Dedifferentiated amniotic fluid mesenchymal stem cell (primary cell): ENCODE data around the gene STPG3.

ENCODE experiments used
- DNase-seq: peaks from one replicate; pipeline ENCODE4 v3.0.0-alpha.2; 2016; ENCODE audit errors: extremely low spot score

The STPG3 gene

DNA sequence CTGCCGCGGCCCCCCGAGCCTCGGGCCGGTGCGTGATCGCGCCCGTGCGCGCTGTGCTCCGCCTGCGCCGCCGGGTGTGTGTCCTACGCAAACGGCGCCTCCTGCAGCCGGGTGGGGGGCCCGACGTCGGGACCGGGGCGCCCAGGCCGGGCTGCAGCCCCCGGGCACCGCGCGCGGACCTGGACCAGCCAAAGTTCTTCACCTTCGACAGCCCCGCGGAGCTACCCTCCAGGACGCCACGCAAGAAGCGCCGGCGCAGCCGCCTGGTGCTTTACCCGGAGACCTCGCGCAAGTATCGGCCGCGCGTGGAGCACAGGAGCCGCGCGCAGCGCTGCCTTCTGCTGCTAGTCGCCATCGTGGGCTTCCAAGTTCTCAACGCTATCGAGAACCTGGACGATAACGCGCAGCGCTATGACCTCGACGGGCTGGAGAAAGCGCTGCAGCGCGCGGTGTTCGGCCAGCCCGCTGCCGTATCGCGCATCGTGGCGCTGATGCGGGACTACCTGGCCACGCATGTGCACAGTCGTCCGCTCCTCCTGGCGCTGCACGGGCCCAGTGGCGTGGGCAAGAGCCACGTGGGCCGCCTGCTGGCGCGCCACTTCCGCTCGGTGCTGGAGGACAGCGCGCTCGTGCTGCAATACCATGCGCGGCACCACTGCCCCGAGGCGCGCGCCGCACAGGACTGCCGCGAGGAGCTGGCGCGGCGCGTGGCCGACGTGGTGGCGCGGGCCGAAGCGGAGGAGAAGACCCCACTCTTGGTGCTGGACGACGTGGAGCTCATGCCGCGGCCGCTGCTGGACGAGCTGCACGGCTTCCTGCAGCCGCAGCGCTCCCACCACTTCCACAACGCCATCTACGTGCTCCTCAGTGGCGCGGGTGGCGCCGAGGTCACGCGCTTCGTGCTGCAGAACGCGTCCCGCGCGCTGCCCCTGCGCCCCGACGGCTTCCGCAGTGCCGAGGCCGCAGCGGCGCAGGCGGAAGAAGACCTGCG, 27.9 kb downstream of the STPG3 start:
- DNase-seq = no peak

DNA sequence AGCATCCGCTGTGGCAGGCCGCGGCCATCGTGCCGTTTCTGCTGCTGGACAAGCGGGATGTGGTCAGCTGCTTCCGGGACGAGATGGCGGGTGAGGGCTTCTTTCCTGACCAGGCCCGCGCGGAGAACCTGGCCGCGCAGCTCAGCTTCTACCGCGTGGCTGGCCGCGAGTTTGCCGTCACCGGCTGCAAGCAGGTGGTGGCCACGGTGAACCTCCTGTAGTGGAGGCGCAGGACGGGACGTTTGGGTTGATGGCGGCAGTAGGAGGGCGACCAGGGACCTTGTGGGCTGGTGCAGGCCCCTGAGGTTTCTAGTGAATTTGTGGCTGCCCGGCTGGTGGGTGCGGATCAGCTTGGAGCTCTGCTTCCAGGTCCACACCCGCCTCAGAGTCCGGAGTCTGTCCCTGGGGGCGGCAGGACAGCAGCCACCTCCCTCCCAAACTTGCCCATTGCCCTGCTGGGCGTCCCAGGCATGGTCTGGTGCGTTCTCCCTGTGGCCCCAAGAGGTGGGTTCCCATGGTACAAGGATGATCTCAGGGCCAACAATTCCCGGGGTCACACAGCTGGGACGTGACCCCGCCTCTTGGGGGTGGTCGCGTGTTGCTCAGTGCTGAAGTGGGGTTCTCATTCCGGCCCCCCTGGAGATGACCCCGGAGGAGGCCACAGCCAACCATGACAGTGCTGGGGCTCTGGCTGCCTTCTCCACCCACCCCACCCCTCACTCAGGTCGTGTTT, 28.8 kb downstream of the STPG3 start:
- no peak for DNase-seq

DNA sequence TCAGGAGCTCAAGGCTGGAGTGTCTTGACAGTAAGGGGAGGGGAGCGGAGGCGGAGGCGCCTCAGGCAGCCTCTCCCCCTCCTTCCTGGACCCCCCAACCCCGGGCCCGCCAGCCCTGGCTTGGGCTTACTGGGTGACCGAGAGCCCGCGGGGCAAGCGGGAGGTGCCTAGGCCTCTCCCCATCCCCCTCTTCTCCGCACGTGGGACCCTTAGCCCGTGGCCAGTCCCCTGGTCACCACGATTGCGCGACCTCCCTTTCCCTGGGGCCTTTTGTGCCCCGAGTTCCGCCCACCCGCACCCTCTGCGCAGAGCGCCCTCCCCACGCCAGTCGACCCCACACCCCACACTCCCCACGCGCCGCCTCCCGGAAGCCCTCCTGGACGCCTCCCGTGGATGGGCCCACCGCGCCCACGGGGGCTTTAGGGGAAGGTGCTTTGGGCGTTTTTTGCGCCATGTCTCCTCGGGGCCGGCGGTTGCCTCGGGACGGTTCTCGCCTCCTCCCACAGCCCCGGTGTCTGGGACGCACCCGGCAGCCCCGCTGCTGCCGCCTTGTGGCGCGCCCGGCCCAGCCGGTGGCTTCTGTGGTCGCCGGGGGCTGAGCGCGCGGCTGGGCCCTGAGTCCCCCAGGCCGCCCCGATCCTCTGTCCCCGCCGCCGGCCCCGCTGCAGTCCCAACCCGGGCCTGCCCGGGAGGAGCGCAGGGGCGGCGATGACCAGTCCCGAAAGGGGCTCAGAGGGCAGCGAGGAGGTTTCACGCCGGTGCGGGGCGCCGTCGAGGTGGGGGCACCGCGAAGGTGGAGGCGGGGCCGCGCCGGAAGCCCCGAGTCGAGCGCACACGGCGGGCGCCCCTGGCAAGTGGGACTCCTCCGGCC, 29.6 kb downstream of the STPG3 start:
- DNase-seq = no peak

DNA sequence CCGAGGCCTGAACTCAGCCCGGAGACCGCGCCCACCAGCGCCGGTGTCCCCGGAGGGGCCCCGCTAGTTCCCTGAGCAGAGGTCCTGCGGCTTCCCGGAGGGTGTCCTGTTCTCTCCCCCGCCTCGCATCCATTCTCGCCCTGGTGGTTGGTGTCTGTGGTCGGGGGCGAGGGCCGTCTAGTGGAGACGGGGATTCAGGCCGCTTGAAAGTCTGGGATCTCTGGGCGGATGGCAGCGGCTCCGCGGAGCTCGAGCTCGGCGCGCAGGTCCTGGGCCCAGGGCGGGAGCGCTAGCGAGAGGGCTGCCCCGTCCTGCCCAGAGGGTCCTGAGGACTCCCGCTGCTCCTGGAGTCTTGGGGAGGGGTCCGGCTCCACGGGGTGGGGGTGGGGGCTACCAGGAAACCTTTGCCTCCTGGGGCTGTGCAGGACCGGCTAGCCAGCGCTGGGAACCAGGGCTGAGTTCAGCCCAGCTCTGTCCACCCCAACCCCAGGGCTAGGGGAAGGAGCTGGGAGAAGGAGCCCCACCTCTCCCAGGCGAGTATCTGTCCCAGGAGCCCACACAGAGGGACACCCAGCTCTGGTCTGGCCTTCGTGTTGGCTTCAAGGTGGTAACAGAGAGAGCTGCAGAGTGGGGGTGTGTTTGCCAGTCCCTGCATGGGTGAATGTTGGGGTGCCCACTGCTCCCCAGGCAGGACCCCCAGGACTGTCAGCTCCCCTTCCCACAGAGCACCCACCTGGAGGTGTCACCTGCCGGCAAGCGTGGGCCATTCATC, 30.4 kb downstream of the STPG3 start:
- DNase-seq = no peak

DNA sequence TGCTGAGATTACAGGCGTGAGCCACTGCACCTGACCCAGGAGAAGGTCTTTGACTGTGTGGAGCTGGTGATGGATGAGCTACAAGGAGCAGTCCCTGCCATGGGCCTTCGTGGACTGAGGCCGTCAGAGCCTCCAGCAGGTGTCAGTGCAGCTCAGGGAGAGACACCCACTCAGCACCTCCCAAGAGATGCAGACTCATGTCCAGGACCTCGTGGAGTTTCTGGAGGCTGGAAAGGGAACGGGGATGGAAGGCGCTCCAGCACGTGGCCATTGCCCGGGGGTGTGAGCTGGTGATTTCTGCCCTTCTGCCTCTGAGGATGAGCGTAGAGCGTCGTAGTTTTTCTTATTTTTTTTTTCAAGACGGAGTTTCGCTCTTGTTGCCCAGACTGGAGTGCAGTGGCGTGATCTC, 35.9 kb downstream of the STPG3 start:
- DNase-seq = no peak

DNA sequence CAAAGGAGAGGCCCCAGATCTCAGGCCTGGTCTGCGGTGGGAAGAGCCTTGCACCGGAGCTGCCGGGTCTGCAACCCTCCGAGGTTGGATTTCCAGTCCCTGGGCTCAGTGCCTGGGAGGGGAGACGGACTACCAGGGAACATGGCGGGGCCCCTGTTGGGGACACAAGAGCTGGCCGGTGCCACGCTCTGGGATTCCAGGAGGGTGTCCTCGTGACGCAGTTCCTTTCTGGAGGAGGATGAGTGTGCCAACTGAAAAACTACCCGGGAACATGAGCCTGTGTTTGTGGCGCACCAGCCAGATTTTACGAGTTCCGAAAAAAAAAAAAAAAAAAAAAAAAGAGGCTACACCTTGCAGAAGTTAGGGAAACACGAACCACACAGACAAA, 42.0 kb downstream of the STPG3 start:
- DNase-seq = no peak

DNA sequence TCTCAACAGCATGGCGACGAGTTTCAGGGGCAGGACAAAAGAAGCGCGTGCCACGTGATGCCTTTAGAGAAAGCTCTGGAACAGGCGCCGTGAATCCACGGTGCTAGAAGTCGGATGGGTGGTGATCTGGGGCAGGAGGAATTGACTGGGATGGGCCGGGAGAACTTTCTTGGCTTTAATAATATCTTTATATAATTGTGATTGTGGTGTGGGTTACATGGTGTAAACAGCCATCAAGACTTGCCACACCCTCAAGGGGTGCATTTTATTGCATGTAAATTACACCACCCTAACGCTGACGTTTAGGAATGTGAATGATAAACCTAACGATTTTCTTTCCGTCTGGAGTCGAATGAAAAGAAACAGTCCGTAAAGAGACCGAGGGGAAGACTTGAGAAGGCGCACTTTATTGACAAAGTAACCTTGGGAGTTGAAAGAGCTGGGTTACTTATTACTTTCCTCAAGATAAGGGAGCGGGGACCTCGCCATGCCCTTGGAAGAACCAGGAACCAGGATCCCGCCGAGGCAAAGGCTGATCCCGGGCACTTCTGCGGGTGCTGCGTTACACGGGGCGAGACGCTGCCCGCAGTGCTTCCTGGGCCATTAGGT, 42.5 kb downstream of the STPG3 start:
- no peak for DNase-seq

DNA sequence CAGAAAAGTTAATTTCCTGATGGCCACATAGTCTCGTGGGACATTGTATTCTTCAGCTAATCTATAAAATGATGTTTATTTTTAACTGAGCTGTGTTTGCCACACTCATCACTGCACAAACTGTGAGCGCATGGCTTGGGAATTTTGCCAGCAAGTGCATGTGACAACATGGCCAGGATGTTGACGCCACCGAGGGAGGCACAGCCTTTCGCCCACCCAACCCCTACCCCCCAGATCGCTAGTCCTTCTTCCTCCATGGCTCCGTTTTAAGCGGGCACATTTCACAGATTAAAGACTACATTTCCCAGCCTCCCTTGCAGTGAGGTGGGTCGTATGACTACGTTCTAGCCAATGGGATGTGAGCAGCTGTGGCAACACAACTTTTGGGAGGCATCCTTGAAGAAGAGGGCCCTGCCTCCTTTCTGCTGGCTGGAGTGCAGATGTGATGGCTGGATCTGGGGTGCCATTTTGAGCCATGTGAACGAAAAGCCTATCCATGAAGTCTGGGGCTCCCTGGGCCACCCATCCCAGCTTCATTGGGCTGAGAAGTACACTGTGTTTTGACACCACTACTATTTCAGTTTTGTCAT, 43.1 kb downstream of the STPG3 start:
- no peak for DNase-seq

DNA sequence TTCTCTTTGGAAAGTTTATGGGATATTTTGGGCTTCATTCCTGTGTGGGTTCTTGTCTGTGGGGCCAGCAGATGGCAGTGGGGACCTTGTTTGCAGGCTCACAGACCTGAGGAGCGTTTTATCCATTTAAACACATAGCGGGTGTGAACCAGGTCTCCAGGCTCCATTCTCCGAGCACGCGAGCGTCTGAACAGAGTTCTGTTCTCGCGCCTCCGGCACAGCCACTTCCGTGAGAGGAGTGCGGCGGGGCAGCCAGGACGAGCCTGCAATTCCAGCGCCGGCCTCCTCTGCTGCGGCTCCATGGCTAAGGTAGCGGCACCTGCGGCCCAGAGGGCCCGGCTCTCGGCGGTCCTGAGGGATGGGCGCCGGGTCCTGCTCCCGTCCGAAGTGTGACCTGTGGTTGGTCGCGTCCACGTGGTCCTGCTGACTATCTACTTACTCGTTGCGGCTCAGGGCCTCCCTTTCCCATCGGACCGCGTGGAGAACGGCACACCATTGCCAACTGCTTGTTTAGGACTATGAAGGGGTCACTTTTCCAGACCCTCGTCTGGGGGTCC, 43.7 kb downstream of the STPG3 start:
- DNase-seq = no peak

DNA sequence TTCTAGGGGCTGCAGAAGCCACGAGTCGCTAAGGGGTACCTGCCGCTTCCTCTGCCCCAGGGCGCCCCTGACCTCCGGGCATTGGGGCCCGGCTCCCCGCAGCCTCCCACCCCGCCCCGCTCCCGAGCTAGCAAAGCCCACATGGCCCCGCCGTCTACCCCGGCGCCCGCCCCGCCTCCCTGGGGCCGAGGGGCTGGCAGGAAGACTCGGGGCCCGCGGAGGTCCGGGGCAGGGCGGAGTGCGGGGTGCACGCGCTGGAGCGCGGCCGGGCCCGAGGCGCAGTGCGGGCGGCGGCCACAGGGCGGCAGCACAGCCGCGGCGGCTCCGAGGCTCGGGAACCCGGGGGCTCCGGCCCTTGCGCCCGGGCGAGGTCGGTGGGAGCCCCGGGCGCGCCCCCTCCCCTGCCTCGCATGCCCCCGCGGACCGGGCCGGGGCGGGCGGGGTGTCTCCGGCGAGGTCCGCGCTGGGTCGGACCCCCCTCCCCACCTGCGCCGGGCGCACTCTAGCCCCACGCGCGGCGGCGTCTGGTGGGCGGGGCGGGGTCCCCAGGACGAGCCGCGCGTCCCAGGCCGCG, 44.2 kb downstream of the STPG3 start:
- no peak for DNase-seq

DNA sequence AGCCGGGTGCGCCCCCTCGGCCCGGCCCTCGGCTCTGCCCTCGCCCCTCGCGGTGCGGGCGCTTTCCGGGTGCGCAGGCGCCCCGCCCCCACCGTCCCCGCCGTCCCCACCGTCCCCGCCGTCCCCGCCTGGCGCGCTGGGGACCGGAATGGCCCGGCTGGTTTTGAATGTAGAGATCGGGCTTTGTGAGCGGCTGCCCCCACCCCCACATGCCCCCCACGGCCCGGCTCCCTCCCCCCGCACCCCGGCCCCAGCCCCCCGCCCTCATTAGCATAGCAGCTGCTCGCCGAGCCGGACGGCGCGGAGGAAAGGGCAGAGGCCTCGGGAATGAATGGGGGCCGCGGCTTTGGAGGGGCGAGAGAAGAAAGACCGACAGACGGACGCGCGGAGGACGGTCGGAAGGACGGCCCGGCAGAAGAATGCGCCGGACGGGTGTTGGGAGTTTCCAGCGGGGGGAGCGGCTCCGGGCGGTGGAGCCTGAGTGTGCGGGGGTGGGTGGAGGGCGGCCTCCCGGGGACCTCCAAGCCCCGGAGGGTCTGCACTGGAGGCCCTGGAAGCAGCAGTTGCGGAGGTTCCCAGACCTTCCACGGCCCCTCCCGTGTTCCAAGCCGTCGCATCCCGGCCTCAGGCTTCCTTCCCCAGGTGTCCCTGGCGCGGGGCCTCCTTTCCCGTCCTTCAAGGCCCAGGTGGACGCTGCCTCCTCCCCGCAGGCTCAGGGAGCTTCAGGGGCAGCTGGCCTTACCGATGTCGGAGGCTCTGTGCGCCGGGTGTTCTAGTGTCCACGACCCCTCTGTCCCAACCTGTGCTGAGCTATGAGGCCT, 45.0 kb downstream of the STPG3 start:
- DNase-seq = no peak

DNA sequence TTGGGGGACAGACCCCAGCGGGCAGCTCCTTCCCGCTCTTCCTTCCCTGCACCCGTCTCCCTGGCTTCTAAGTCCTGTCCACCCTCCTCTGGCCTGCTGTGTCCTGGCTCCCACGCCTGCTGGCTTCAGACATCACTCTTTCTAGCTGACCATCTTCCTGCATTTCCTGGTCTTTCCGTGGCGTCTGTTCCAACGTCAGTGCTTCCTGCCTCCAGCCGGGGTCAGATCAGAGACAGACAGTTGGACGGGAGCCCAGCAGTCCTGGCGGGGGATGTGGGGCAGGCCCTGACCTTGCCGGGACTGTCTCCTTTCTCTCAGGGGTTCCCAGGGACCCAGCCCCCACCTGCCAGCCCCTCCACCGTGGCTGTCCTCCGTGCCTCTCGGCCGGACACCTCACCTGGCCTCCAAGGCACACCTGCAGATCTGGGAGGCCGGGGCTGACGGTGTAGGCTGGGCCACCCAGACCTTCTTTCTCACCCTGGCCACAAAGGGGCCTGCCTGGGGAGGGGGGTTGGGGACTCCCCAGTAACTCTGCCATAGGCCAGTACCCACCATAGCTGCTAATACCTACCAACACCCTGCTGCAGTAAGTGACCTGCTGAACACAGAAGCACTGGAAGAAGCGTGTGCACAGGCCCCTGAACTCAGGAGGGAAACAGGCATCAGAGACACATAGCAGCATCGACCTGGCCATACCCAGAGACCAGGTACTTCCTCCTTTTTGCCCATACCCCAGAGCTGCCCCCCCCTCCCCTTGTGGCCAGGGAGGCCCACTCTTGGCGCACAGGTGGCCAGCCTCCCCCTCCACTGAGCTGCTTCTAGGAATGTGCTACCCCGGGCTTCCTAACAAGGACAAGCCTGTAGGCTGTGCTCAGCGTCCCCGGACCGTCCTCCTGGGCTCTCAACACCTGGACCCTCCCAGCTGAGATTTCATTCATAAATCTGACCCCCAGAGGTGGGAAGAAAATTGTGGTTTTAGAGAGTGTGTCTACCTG, 45.9 kb downstream of the STPG3 start:
- no peak for DNase-seq

DNA sequence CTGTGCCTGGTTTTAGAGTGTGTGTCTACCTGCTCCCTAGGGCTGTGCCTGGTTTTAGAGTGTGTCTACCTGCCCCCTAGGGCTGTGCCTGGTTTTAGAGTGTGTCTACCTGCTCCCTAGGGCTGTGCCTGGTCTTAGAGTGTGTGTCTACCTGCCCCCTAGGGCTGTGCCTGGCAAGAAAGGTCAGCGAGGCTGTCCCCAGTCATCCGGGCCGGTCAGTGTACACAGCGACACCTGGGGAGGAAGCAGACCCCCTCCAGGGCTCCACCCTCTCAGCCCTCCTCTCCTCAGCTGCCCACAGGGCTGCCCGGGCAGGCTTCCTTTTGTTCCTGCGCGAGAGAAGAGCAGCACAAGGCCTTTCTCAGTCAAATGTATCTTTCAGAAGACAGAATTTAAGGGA, 46.9 kb downstream of the STPG3 start:
- no peak for DNase-seq

DNA sequence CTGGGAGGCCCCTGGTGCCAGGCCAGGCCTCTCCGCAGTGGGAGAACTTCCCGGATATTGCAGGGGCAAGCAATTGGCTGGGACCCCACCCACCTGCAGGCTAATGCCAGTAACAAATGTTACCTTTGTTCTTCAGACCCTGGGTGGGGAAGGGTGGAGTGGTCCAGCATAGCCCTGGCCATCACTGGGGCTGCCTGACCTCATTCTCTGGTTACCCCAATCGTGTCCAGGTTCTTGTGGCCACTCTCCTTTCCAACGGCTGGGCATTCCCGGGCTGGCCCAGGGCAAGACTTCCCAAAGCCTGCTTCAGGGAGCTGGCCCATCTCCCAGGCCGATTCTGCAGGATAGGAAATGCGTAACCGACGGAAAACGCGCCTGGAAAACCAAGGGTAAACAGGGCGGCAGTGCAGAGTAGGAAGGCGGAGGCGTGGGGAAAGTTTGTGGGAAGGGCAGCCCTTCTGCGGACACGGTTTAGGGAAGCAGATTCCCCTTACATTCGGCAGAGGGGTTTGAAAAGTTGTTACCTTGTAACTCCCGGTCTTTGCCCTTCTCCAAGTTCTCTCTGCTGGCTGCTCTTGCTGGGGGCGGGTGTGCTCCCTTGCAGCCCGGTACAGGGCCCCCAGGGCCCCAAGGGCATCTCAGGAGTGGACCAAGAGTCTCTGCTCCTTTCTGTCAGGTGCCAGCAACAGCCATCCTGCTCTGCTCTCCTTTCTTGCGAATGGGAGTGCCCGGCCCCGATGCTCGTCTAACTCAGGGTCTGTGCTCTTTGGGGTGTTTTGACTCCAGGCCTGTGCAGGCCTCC, 47.5 kb downstream of the STPG3 start:
- no peak for DNase-seq

DNA sequence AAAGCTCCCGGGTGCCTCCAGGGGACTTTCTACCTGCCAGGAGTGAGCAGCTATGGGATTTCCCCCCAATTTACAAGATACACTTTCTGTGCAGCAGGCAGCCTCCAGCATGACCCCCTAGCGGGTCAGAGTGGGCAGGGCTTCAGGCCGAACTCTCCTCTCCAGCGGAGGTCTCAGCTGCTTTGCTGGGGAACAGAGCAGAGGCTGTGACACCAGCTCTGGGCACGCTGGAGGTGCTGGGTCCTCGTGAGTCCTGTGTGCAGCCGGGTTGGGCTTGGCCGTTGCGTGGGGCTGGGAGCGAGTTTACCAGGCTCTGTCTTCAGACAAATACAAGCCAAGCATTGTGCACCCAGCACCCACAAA, 48.1 kb downstream of the STPG3 start:
- DNase-seq = no peak

DNA sequence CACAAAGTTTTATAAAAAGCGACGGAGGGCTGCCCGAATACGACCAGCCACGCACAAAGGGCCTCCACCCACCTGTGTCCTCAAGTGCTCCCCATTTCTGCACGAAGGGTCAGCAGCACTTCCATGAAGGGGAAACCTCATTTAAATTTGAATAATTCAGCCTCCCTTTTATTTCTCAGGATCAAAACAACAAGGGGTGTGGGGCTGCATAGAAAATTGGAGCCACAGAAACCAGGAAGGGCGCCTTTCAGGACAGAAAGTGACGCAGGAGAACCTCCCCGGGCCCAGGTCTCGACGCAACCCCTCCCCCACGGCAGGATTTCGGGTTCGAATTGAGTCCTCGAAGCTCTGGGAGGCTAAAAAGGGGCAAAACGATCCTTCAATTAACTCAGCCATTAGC, 48.9 kb downstream of the STPG3 start:
- DNase-seq = no peak

DNA sequence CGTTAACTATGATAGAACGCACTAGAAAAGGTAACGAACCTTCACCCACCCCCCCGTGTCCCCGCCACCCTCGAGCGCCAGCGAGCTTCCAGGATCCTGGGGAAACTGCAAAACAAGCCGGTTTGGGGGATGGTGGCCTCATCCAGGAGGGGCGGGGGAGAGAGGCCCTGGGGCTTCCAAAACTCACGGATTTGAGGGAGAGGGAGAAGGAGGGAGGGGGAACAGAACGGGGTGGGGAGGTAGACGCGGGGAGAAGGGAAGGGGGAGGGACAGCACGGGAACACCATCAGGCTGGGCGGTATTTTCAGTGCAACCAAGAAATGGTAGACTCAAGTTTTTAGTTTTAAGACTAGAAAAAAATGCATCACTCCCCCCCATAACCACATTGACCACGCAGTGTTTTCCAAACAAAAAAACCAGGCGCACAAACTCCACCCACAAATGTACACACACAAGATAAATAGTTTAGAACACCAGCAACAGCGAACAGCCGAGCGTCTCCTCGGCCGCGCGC, 49.5 kb downstream of the STPG3 start:
- no peak for DNase-seq
